Limb (tissue), 2 donors: ENCODE measurements around the gene GORASP2.

ENCODE experiments used
- DNase-seq, 2 donors: peaks; one replicate each; pipeline ENCODE4 v3.0.0-alpha.2; 2016; ENCODE audit errors: extremely low spot score in 2 of 2

Gene GORASP2

DNA sequence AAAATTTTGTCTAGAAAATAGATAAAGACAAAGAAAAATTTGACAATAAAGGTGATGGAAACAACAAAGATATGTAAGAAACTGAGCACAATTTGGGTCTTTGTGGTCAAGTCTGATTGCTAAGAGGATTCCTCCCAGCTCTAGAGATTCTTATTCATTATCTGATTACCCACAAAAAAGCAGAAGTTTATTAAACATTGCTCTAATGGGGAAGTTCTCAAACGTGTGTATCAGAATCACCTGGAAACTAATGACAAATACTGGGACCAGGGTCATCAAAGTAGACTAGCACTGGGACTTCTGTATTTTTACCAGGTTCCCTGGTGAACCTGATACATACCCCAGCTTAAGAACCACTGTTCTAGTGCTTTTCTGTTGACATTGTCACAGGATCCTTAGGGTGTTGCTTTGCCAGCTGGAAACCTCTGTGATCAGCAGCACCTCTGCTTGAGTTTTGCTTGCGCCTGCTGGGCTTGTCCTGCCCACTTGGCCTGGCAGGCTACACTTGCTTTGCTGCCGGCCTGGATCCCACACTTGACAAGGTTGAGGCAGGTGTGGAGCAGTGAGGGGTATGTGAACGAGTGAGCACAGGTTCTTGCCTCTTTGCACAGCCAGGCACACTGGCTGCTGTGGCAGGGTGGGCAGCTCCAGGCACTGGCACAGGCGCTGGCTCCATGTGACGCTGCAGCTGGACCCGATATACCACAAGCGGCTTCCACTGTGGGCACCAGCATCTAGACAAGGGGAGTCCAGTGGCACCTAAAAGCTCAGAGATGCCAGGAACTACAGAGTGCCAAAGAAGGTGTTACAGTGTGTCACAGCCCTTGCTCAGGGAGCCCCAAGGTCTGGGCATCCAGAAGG, 6.2 kb upstream of the GORASP2 start:
- DNase-seq, result no peak

GRCh38 chr2:170923799-170924198, 5.3 kb upstream of the GORASP2 start:
- no peak for DNase-seq

GRCh38 chr2:170924969-170925368, 4.1 kb upstream of the GORASP2 start:
- DNase-seq, result no peak

DNA sequence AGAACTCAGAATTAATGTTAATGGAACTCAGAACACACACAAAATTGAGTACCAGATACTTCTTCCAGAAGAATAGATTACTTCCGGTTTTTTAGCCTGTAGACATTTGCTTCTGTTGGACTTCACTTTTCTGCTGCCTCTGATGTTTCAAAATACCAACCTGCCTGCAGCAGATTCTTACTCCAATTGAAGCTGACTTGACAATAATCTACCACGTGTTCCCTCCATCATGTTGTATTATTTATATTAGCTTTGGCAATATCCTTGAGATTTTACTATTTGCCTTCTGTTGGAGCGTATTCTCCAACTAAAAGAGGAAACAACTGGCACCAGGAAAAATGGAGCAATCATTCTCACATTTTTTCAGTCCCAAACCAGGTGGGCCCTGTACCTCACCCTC, 3.1 kb upstream of the GORASP2 start:
- no peak for DNase-seq

DNA sequence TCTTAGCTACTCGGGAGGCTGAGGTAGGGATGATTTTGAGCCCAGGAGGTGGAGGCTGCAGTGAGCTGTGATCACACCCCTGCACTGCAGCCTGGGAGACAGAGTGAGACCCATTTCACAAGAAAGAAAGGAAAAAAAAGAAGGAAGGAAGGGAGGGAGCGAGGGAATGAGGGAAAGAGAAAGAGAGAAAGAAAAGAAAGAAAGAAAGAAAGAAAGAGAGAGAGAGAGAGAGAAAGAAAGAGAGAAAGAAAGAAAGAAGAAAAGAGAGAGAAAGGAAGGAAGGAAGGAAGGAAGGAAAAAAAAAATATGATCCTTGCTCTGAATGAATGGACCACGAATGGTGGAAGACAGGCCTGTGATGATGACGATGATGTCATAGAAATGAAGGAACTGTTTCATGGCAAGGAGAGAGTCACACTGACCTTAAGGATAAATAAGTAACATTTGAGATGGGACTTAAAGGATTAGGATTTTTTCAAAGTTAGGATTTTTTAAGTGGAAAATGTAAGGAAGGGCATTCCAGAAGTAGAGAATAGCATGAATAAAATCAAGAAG, 2.2 kb upstream of the GORASP2 start:
- no peak for DNase-seq

- DNase-seq, result no peak
Observed at GRCh38 chr2:170928036-170928823, 823 bp upstream of the GORASP2 start.

GRCh38 chr2:170929686-170930050, 615 bp downstream of the GORASP2 start:
- DNase-seq, result no peak

GRCh38 chr2:170930131-170930990, 1.3 kb downstream of the GORASP2 start:
- DNase-seq, result no peak

- no peak for DNase-seq
Observed at GRCh38 chr2:170930991-170931266, 1.9 kb downstream of the GORASP2 start.

DNA sequence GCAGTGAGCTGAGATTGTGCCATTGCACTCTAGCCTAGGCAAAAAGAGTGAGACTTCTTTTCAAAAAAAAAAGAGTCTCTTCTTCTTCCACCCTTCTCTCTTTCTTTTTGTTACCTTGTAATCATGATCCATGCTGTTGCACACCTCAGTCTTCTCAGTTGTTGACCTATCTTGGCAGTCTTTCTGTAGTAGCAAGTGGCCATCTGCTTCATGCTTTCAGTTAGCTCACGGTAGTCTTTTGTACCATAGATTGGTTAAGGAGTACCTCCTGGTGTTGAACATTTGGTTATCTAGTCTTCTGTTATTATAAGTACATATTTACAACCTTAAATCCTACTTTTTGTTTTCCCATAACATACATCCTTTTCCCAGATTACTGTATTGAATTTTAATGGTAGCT, 3.1 kb downstream of the GORASP2 start:
- DNase-seq, result no peak

GRCh38 chr2:170932948-170933347, 3.9 kb downstream of the GORASP2 start:
- DNase-seq, result no peak

DNA sequence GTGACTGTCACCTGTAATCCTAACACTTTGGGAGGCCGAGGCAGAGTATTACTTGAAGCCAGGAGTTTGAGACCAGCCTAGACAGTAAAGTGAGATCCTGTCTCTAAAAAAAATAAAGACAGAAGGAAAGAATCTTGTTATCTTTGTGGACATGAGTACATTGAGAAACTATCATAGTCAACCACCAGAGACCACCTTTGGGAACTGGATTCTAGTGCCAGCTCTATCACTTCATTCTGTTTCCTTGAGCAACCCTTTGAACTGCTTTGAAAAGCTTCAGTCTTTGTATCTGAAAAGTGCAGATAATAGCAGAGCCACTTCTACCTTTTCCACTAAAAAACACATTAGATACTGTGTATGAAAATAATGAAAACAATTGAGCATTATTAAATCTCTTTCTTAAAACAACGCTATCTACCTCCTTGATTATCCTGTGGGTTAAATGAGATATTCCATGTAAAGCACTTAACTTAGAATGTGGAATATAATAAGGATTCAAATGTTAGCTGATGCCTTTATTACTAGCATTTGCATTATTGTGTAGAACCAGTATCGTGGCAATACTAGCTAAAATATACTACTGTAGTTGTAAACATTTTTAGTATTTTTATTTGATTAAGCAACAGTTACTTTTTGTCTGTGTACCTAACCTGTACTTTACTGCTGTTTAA, 8.8 kb downstream of the GORASP2 start:
- DNase-seq, result no peak

GRCh38 chr2:170940066-170940465, 11.0 kb downstream of the GORASP2 start:
- no peak for DNase-seq

DNA sequence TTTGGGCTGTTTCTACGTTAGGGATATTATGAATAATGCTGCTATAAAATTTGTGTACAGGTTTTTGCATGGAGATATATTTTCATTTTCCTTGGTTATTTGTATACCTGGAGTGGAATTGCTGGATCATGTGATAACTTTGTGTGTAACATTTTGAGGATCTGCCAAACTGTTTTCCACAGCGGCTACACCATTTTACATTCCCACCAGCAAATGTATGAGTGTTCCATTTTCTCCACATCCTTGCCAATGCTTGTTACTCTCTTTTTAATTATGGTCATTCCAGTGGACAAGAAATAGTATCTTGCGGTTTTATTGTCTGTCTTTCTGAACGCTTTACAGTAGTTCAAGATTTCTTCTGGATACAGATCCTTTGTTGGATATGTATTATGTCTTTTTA, 13.6 kb downstream of the GORASP2 start:
- no peak for DNase-seq

- no peak for DNase-seq
Observed at GRCh38 chr2:170943041-170943440, 14.0 kb downstream of the GORASP2 start.

DNA sequence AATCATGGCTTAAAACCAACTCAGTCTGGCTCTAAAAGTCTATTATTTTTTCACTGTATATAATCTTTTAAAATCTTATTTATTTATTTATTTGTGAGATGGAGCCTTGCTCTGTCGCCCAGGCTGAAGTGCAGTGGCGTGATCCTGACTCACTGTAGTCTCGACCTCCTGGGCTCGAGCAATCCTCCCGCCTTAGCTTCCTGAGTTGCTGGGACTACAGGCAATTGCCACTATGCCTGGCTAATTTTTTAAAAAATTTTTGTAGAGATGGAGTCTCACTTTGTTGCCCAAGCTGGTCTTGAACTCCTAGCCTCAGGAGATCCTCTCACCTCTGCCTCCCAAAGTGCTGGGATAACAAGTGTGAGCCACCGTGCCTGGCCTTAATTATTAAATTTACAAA, 14.5 kb downstream of the GORASP2 start:
- DNase-seq, result no peak

DNA sequence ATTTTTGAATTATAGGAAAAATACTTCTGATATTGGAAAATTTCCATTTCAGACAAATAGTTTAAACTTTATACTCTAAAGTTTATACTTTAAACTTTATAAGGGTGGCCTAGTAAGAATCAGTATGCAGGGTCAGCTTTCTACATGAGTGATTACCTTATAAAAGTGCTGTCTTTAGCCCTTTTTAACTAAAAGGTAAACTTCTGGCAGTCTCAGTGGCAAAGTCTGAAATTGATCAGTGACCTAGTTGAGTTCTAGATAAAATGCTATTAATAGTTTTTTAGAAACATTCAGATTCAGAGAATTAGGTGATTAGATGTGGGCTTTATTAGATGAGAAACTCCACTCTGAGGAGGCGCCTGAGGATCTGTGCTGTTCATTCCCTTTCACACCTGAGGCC, 15.5 kb downstream of the GORASP2 start:
- DNase-seq, result no peak

DNA sequence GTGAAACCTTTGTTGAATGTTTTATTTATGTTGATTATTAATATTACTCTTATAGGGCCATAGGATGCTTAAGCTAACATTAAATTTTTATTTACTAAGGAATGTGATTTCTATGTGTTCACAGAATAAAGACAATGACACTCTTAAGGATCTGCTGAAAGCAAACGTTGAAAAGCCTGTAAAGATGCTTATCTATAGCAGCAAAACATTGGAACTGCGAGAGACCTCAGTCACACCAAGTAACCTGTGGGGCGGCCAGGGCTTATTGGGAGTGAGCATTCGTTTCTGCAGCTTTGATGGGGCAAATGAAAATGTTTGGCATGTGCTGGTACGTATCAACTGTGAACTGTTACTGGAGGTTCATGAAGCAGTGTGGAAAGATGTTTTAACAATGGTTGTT, 20.4 kb downstream of the GORASP2 start:
- DNase-seq, result no peak

GRCh38 chr2:170950221-170950761, 21.2 kb downstream of the GORASP2 start:
- DNase-seq, result no peak

GRCh38 chr2:170953941-170954340, 24.9 kb downstream of the GORASP2 start:
- DNase-seq, result no peak

DNA sequence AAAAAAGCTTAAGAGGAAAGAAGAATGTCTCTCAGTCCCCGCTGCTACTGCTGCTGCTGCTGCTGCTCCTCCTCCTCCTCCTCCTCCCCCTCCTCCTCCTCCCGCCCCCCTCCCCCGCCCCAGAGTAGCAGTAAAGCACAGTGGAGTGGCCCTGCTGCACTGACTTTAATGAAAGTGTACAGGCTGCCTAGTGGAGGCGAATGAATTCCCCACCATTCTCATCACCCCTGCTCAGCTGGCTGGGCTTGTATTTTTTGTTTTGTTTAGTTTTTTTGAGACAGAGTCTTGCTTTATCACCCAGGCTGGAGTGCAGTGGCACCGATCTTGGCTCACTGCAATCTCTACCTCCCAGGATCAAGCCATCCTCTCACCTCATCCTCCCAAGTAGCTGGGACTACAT, 34.3 kb downstream of the GORASP2 start:
- no peak for DNase-seq
